IPS DF 6.9 (cell line): ENCODE results near the gene CCDC187.

Experiments used
- DNase-seq: peaks from one replicate; pipeline ENCODE4 v3.0.0-alpha.2; 2013; ENCODE audit warnings: low read depth, low spot score
- H3K27ac ChIP-seq: one replicate; pipeline ENCODE4 v1.5.1; 2013; ENCODE audit warnings: low read length, control low read depth
- H3K27me3 ChIP-seq: 2 replicates; pipeline ENCODE4 v1.6.1; 2013; ENCODE audit warnings: mild to moderate bottlenecking, low read length; ENCODE audit not compliant: control insufficient read depth, insufficient read depth
- H3K36me3 ChIP-seq: 2 replicates; pipeline ENCODE4 v1.6.1; 2013; ENCODE audit warnings: low read length; ENCODE audit not compliant: control insufficient read depth, insufficient read depth
- H3K4me1 ChIP-seq: 2 replicates; pipeline ENCODE4 v1.6.1; 2013; ENCODE audit warnings: low read length; ENCODE audit not compliant: control insufficient read depth, insufficient read depth
- H3K4me3 ChIP-seq: 2 replicates; pipeline ENCODE4 v1.5.1; 2013; ENCODE audit warnings: mild to moderate bottlenecking, low read length
- H3K9me3 ChIP-seq: 2 replicates; pipeline ENCODE4 v1.6.1; 2013; ENCODE audit warnings: low read length, inconsistent platforms; ENCODE audit not compliant: control insufficient read depth, insufficient read depth
- WGBS: extraction: QIAGEN DNeasy Blood & Tissue Kit; methylation state at CpG from one replicate; pipeline ENCODE4 v1.1.7; 2013; ENCODE audit warnings: mixed read lengths, missing lambda C conversion rate; ENCODE audit not compliant: insufficient read length, insufficient coverage; 5-methylcytosine and 5-hydroxymethylcytosine counted together

The CCDC187 gene

GRCh38 chr9:136255896-136256890, 47.7 kb downstream of the CCDC187 start:
- Histone ChIP-seq H3K27me3 (no peaks in the 10 kb centered on the region), H3K4me3 (no peak overlapping the region), H3K4me1 (no peaks in the 10 kb centered on the region), H3K36me3 (no peaks in the 10 kb centered on the region; the same call in 1 of the 2 replicates), H3K9me3 (no peaks in the 10 kb centered on the region), H3K27ac (no peak overlapping the region)
- WGBS: no CpG with 5 or more reads among the region's 28 CpGs
- DNase-seq: no peak

- H3K4me1 ChIP-seq: no peaks in the 10 kb centered on the region
- no CpG with 5 or more reads among the region's 12 CpGs for WGBS
- DNase-seq: no peak
- no peaks in the 10 kb centered on the region for H3K9me3 ChIP-seq
- no peaks in the 10 kb centered on the region; the same call in 1 of the 2 replicates for H3K36me3 ChIP-seq
- no peak overlapping the region for H3K27ac ChIP-seq
- H3K4me3 ChIP-seq: no peak overlapping the region
- H3K27me3 ChIP-seq: no peaks in the 10 kb centered on the region
Measured at GRCh38 chr9:136255166-136255538, 48.7 kb downstream of the CCDC187 start.

GRCh38 chr9:136254381-136255165, 49.3 kb downstream of the CCDC187 start:
- no peak for DNase-seq
- no CpG with 5 or more reads among the region's 25 CpGs for WGBS
- Histone ChIP-seq H3K4me3 (no peak overlapping the region), H3K27me3 (no peaks in the 10 kb centered on the region), H3K4me1 (no peaks in the 10 kb centered on the region), H3K27ac (no peak overlapping the region), H3K9me3 (no peaks in the 10 kb centered on the region), H3K36me3 (no peaks in the 10 kb centered on the region; the same call in 1 of the 2 replicates)

GRCh38 chr9:136253246-136254130, 50.4 kb downstream of the CCDC187 start:
- DNase-seq: no peak
- H3K9me3 ChIP-seq: no peaks in the 10 kb centered on the region
- H3K27ac ChIP-seq: no peak overlapping the region
- no peaks in the 10 kb centered on the region; the same call in 1 of the 2 replicates for H3K36me3 ChIP-seq
- H3K4me1 ChIP-seq: no peaks in the 10 kb centered on the region
- WGBS: no CpG with 5 or more reads among the region's 32 CpGs
- H3K4me3 ChIP-seq: no peak overlapping the region
- no peaks in the 10 kb centered on the region for H3K27me3 ChIP-seq

- WGBS: no CpG with 5 or more reads among the region's 10 CpGs
- DNase-seq: no peak
- no peak overlapping the region for H3K4me3 ChIP-seq
- H3K27me3 ChIP-seq: no peaks in the 10 kb centered on the region
- no peaks in the 10 kb centered on the region for H3K9me3 ChIP-seq
- no peaks in the 10 kb centered on the region for H3K36me3 ChIP-seq
- peaks cover 3% of the 10 kb centered on the region for H3K4me1 ChIP-seq
- no peak overlapping the region for H3K27ac ChIP-seq
Measured at GRCh38 chr9:136252846-136253245, 51.0 kb downstream of the CCDC187 start.

GRCh38 chr9:136252281-136252680, 51.6 kb downstream of the CCDC187 start:
- WGBS: no CpG with 5 or more reads among the region's 29 CpGs
- no peak for DNase-seq
- Histone ChIP-seq H3K27ac (no peak overlapping the region), H3K4me1 (peaks cover 8% of the 10 kb centered on the region), H3K4me3 (no peak overlapping the region), H3K36me3 (no peaks in the 10 kb centered on the region), H3K27me3 (no peaks in the 10 kb centered on the region), H3K9me3 (no peaks in the 10 kb centered on the region)

- no peaks in the 10 kb centered on the region for H3K27me3 ChIP-seq
- no peak overlapping the region for H3K4me3 ChIP-seq
- no peak for DNase-seq
- H3K4me1 ChIP-seq: peaks cover 10% of the 10 kb centered on the region
- H3K27ac ChIP-seq: no peak overlapping the region
- WGBS: no CpG with 5 or more reads among the region's 50 CpGs
- no peaks in the 10 kb centered on the region for H3K36me3 ChIP-seq
- H3K9me3 ChIP-seq: no peaks in the 10 kb centered on the region
Measured at GRCh38 chr9:136251264-136252115, 52.4 kb downstream of the CCDC187 start.

GRCh38 chr9:136250676-136251075, 53.2 kb downstream of the CCDC187 start:
- Histone ChIP-seq H3K27me3 (no peaks in the 10 kb centered on the region), H3K9me3 (no peaks in the 10 kb centered on the region), H3K27ac (no peak overlapping the region), H3K4me1 (peaks cover 10% of the 10 kb centered on the region), H3K36me3 (no peaks in the 10 kb centered on the region), H3K4me3 (no peak overlapping the region)
- no CpG with 5 or more reads among the region's 10 CpGs for WGBS
- DNase-seq: no peak

- H3K27me3 ChIP-seq: no peaks in the 10 kb centered on the region
- H3K4me3 ChIP-seq: no peak overlapping the region
- no CpG with 5 or more reads among the region's 30 CpGs for WGBS
- DNase-seq: no peak
- H3K9me3 ChIP-seq: no peaks in the 10 kb centered on the region
- peaks cover 10% of the 10 kb centered on the region for H3K4me1 ChIP-seq
- no peak overlapping the region for H3K27ac ChIP-seq
- no peaks in the 10 kb centered on the region for H3K36me3 ChIP-seq
Measured at GRCh38 chr9:136249877-136250559, 53.9 kb downstream of the CCDC187 start.
